GM21529 (cell line): Measurements from ENCODE around the gene MAP1B.

Experiments
- ATAC-seq: cut with Tn5 transposase; IDR thresholded peaks from one replicate; pipeline ENCODE4 v1.9.1; 2021; ENCODE audit not compliant: unreplicated experiment

Gene MAP1B

DNA sequence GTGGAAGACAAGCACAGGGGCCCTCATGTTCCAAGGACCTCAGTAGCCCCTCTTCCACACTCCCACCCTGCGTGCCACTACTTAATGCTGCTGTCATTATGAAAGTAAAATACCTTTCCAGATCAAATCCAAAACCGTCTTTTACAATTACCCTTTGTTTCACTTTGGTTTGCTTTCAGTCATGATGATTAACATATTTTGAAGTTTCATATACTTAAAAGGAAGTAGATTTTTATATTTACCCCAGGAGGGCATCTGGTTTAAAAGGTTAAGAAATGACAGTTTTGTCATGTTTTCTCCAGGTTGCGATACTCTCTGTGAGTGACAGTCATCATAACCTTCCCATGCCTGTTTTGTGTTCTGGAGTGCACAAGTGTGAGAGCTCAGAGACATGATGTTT lies 13.5 kb upstream of the MAP1B start:
- no peak for ATAC-seq

DNA sequence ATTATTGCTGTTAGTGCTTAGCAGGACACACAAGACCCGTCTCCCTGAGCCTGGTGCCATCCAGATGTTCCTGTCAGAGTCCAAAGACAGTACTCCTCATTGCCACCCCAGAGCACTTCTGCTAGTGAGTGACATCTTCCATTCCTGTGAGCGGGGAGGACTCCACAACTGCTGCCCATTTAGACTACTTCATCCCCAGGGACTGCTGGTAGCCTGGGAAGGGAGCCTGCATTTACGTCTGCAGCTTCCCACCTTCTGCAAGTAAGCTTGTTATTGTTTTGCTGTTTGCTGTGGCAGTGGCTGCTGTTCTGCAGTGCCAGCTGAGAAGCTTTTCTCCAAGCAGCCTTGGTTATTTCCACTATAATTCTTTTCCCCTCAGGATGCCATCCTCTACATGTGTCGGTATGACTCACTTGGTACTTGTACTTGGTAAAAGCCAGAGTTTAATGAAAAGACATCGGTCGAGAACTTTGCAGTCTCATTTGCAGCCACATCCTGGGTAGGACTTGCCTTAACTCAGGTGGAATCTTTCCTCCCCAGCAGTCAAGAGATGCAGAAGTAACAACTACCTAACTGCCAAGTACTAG lies 10.6 kb upstream of the MAP1B start:
- no peak for ATAC-seq

DNA sequence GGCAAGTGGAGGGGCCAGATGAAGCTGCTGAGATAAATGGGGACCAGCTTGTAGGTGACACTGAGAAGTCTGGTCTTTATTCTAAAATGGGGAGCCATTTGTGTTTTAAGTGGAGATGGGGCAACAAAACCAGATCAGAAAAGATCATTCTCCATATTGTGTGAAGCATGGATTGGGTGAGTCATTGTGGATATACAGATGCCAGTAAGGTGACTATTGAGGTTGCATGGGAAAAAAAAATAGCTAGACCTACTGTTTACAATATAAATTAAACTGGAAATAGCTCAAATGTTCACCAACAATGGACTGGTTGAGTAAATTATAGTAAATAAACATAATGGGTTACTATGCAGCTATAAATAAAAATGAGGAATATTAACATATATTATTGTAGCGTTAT lies 5.4 kb upstream of the MAP1B start:
- ATAC-seq: no peak

DNA sequence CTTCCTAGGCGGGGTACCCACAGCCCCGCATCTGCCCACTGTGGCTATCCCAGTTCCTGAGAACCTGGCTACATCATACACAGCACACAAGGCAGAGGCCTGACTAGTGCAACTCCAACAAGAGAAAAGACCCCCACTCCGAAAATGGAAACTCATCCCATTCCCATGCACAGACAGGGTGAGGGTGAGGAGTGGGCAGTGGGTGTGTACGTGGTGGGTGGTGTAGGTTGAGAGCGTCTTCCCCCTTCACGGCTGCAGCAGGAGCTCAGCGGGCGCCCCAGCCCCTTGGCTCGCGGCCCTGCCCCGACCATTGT lies 501 bp upstream of the MAP1B start:
- no peak for ATAC-seq

DNA sequence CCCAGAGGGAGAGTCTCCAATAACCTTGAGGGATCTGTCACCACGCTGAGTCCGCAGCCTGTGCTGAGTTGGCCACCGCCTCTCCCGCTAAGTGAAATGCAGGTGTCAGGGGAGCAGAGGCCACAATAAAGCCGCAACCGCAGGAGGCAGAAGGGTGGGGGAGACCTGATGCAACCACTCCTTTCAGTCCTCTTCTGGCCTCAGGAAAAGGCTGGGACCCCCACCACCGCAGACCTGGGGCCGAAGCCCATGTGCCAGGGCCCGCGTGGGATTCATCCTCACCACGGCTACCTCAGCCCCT lies 576 bp downstream of the MAP1B start:
- ATAC-seq: no peak

DNA sequence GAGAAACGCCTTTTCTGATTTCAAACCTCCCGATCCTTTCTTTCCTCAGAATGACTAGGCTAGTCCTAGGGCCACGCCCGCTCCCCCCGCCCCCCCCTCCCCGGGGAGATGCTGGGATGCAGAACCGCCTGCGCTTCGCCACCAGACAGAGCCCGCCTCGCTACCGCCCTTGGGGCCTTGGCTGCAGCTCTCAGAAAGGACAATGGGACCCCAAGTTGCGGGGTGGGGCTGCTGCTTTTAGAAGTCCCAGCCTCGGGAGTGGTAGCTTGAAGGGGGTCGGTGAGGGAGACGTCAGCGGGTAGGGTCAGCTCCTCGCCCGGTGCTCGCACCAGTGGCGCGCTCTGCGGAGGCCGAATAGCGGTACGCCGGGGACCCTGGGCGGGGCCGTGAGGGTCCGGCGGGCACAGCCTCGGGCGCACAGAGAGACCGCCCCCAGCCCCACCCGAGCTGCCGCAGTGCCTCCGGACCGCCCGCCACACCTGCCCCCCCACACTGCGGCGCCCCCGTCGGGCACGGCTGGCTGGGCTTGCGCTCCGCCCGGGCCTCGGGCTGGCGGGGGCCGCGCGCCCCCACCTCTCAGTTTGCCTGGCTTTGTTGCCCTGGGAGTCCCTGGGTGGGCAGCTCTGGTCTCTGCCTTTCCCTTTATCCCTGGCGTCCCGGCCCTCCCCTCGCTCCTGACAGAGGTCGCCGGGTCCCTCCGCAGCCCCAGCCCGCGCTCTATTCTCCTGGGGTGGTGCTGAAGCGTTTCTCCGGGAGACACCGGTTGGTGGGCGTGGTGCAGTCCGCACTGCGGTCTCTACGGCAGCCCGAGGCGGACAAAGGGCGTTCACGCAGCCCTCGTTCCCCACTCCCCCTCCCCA lies 1.2 kb downstream of the MAP1B start:
- no peak for ATAC-seq

DNA sequence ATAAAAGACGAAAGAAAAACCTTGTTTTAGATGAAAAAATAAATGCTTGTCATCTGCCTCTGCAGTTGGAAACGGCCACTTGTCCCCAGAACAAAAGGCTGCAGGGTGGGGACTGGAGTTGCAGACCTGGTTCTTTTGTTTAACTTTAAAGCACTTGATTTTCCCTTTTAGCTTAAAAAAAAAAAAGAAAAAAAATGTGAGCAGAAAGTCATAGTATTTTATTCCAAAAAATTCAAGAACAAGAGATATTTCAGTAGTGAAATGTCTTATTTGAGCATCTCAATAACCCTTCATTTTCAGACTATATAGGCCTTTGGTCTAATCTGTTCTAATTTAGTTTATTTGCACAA lies 1.8 kb downstream of the MAP1B start:
- no peak for ATAC-seq

DNA sequence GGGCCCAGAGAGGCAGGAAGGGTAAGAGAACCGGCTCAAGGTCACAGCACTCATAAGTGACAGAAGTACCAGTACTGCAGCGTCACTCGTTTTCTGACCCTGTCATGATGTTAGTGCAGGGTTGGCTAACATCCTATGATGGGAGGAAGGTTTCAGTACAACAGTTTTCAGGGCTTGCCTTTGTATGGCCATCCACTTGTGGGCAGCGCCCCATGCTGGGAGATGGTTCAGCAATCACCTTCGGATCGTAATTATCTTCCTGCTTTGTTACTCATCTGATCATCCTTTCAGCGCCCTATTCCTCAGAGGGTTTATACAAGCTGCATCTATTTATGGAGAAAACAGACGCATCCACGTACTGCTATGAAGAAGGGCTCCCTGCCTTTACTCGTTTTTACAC lies 2.4 kb downstream of the MAP1B start:
- ATAC-seq: no peak

DNA sequence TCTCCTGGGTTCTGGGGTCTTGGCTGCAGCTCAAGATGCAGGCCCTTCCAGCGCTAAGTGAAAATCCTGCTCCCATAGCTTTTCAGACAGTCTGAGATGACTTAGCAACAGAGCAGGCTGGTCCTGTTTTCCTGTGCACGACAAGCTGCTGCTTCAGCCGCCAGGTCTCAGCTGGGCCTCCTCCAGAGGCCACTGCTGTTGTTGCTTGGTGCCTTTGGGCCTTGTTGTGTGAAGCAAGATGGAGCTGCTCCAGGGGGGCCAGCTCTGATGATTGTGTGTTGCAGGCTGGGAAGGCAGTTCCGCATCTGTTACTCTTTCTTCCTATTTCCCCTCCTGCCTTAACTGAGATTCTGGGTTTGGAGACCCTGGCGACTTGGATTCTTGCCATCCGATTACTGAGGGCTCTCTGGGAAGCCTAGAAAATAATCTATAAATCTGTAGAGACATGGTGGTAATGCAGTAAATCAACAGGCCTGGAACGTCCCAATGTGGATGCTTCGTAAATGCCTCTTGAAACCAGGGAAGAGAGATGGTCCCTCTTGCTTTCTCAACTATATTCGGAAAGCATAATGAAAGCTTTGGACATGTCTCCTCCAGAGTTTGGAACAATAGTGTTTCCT lies 3.2 kb downstream of the MAP1B start:
- ATAC-seq: no peak

DNA sequence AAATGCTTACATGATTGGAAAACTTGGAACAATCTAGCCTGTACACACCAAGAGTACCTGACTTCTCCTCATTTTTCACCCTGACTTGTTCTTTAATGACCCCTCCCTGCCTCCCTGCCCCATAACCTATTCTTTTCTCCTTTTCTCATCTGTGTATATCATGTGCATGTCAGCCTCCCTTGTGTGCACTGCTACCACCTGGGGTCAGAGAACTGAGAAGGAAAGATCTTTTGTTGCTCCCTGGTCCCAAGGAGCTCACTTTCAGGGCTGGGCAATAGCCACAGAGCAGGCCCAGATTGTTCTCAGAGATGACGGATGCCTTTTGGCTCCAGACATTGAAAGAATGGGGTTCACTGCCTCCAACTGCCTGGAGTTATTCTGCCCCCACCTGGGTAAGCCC lies 5.1 kb downstream of the MAP1B start:
- ATAC-seq: no peak

DNA sequence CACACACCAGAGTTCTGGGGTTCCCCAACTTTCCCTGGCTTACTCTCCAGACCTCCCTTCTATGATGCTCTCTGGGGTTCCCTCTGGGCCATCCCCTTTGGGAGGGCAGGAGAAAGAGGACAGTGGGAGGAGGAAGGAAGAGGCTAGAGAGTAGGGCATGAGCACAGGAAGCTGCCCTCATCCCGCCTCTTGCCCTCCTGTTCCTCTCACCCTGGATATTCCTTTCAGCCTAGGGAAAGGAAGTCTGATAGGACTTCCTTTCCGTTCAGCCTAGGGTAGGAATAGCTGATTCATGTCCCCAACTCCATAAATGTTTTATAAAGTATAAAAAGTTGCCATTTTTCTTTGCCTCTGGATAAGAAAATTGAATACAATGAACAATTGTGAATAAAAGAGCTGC lies 7.4 kb downstream of the MAP1B start:
- no peak for ATAC-seq

DNA sequence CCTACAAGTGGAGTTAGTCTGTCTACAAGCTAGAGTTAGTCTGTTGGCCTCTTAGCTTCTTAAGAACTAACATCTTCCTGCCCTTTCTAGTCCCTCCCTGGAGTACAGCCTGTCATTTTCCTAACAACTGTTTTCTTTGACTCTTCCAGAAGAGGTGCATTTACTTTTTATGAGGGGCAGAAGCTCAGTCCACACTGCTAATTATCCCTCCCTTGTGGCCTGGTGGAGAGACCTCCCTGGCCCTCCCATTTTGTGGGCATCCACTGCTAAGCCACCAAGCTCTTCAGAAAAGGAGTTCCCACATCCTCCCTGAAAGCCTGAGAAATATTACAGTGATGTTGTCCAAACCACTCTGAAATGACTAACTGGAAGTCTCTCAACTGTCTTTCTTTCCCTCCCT lies 8.0 kb downstream of the MAP1B start:
- ATAC-seq: no peak

DNA sequence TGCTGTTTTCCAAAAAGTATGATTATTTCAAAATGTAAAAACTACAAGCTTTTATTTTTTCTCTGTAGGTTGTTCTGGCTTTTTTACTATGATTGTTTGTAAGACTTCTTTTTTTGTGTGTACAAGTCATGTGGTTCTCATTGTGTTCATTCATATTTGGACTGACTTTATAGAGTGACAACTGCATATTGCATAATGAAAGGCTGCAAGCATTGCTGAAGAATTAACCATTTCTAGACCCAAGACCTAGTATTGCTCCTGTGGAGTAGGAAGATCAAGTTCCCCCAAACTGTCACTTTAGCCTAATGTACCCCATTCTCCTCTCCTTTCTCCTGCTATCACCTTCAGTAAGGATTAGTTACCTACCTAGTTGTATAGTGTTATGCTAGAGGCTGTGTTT lies 10.0 kb downstream of the MAP1B start:
- no peak for ATAC-seq

DNA sequence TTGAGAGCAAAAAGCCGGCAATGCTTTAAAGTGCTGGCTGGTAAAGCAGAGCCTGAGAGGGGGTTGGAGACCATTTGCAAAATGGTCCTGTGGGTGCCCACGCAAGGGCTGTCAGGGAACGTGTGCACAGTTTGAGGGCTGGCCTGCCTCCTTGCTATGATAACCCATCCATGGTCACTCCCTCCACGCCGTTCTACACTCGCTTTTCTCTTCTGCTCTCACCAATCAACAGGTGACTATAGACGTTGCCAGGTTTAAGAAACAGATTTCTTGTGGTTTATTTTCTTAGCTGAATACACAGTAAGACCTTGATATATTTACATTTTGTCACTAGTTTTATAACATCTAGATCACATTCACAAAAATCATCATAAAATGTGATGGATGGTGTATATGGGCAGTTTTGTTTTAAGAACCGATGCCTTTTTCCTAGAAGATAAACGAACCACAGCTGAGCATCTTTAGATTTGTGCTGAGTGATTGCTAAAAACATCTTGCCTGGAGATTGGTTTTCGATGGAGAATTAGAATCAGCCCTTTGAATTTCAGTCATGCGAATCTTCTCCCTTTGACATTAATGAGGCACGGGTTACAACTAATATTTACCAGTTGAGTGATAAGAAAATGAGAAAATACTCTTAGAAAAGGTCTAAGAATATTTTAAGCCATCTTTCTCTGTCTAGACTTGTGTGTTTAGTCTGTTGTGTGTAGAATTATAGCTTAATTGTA lies 13.9 kb downstream of the MAP1B start:
- no peak for ATAC-seq

DNA sequence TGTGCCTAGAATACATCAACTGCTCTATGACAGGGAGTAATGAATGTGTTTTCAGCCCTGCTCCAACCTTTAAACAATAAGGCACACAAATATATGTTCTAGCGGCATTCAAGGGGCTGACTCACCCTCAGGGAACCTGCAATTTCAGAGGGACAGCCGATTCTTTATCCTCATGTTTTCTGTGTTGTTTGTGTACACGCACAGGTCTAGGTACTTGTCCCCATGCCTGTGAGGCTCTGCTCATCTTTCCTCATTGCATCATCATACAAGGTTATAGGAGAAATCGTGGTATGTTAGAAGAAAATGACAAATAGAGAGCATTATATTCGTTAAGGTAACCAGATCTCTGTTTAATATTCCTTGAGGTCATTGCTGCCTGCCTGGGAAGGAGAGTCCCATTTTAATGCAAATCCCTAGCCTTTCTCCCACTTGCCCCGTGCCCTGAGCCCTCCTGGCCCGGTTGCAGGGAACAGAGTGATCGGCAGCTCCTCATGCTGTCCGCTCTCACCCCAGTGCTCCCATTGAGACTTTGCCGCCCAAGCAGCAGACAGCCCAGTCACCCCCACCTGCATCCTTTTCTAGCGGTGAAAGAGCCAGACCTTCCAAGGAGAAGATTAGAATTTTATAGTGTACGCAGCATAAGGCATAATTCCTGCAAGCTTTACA lies 14.6 kb downstream of the MAP1B start:
- no peak for ATAC-seq

DNA sequence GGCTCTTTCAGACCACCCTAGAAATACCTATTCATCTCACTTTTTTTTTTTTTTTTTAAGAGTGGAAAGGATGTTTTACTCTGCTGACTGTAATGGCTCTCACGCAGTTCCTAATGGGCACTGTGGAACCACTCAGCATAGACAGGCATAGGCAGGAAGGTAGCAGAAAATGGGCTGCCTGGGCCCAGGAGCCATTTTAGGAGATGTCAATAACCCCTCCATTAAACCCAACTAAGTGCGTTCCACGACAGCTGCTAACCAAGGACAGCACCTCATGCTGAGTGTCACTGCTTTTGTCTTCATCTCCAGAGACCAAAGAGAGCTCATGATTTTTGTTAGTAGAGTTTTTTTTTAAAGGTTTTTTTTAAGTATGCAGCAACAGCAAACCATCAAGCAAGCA lies 15.3 kb downstream of the MAP1B start:
- ATAC-seq: no peak

DNA sequence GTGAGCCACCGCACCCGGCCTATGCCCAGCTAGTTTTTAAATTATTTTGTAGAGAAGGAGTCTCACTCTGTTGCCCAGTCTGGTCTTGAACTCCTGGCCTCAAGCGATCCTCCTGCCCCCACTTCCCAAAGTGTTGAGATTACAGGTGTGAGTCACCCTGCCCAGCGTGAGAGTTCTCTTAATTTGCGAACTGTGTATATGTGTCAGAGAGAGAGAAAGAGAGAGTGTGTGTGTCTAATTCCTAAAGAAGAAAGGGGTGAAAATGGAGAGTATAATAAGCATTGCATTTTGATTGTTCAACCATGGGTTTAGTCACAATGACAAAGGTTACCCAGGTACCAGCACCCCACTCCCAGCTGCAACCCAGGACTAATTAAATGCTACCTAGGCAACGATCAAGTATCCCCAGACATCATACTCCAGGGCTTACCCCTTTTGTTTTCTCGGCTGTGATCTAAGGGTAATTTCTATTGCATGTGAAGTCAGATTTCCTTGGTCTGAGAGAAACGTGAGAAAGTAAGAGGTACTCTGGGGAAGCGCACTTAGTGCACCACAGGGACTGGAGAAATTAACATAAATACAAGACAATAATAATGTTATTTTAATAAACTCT lies 16.6 kb downstream of the MAP1B start:
- no peak for ATAC-seq

DNA sequence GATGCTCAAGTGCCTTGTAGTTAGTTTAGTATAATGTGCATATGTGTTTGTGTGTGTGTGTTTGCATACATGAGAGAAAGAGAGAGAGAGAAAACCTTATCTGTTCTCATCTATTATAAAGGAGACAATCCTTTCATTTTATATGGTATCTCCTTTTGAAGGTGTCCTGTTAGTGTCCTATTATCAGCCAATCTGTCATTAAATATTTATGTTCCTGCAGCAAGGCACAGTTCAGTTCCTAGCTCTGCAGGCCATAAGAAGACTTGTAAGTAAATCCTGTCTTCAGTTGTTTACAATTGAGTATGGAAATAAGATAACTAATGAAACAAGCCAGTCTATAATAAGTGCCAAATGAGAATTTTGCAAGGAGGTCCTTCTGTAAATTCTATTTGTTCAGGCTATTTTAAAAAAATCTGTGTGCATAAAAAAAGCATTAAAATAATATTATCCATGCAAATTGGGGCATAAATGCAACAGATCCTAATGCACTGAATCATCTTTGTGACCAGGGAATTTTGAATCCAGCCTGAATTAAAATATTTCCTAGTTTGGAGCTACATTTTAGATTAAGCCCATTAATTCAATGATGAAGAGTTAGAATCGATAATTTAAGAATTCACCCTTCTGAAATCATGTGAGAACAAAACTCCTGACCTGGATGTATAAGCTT lies 18.1 kb downstream of the MAP1B start:
- no peak for ATAC-seq

DNA sequence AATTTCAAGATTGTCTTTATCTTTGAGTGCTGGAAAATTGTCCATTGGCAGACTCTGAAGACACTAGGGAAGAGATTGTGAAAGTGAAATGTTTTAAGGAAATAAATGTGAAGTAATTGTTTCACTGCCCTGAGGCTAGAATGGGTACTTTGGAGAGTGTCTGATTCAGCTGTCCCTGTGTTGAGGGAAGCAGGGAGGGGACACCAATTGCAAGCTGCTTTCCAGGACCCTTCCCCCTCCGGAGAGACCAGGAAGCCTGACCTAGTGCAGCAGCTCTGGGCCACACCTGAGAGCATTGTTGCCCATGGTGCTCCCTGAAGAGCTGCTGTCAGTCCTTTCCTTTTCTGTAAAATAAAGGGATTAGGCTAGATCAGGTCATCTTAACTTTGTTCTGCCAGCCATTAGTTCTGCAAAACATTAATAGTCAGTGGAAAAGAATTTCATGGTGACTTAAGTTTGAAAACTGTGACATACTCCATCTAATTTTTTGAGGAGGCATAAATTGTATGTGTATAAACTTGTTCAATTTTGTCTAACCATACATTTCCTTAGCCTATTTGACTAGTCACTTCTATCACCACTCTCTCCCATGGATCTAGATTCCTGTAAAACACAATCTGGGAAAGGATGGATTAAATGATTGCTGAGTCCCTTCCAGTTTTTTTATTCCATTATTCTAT lies 18.8 kb downstream of the MAP1B start:
- no peak for ATAC-seq

DNA sequence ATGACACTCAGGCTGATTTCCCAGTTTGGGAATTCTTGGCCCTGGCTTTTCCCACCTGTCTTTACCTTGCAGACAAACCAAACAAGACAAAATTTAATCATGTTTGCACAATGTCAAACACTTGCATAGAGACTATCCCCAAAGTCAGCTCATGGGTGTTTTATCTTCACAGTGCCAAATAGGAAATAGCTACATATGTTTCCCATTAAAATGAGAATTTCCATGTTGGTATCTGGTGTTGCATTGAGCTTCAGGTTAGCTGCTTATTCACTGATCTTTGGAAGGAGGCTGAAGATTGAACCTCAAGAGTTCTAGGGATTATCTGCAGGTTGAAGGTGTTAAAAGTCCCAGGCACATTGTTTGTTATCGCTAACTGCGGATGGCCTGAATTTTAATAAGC lies 19.5 kb downstream of the MAP1B start:
- ATAC-seq: no peak
